Activated CD4-positive, alpha-beta T cell treated with anti-CD3 and anti-CD28 coated beads, Interleukin-2, amount 50 U/mL, for 1 hour (primary cell): ENCODE data around the gene E4F1.

Experiments
- DNase-seq: peaks from one replicate; pipeline ENCODE4 v3.0.0-alpha.2; 2020

E4F1 gene

DNA sequence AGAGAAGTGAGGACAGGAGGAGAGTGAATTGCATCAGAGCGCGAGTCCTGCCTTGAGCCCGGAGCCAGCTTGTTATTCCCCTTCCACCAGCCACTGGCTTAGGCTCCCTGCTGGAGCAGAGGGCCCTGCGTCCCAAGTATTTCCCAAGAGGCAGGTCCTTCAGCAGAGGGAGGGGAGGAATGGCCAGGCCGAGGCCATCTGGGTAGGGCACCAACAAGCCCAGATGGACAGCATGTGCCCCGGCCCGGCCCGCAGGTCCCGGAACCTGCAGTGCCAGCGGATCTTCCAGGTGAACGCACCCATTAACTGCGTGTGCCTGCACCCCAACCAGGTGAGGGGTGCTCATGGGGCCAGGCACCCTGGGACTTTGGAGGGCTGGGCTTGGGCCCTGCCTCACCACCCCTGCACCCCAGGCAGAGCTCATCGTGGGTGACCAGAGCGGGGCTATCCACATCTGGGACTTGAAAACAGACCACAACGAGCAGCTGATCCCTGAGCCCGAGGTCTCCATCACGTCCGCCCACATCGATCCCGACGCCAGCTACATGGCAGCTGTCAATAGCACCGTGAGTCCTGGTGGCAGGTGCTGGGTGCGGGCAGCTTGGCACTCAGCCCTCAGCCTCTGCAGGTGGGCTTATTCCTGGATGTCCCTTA, 16.5 kb upstream of the E4F1 start:
- no peak for DNase-seq

GRCh38 chr16:2207872-2208271, 15.5 kb upstream of the E4F1 start:
- DNase-seq = no peak

GRCh38 chr16:2208308-2208707, 15.1 kb upstream of the E4F1 start:
- DNase-seq = no peak

- DNase-seq = no peak
Measured at GRCh38 chr16:2208772-2209171, 14.6 kb upstream of the E4F1 start.

GRCh38 chr16:2209258-2210008, 14.0 kb upstream of the E4F1 start:
- DNase-seq = no peak

DNA sequence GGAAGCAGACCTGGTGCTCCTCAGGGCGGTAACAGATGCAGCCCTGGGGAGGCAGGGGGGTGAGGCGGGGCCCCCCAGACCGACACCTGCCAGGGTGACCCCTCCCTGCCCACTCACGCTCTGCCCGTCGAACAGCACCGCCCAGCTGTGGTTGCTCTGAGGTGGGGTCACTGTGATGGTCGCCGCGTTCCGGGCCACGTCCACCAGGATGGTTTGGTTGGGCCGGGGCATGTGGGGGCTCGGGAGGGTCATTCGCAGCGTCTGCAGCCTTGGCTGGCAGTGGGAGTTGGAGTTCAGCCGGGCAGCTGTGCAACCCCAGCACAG, 13.4 kb upstream of the E4F1 start:
- no peak for DNase-seq

DNA sequence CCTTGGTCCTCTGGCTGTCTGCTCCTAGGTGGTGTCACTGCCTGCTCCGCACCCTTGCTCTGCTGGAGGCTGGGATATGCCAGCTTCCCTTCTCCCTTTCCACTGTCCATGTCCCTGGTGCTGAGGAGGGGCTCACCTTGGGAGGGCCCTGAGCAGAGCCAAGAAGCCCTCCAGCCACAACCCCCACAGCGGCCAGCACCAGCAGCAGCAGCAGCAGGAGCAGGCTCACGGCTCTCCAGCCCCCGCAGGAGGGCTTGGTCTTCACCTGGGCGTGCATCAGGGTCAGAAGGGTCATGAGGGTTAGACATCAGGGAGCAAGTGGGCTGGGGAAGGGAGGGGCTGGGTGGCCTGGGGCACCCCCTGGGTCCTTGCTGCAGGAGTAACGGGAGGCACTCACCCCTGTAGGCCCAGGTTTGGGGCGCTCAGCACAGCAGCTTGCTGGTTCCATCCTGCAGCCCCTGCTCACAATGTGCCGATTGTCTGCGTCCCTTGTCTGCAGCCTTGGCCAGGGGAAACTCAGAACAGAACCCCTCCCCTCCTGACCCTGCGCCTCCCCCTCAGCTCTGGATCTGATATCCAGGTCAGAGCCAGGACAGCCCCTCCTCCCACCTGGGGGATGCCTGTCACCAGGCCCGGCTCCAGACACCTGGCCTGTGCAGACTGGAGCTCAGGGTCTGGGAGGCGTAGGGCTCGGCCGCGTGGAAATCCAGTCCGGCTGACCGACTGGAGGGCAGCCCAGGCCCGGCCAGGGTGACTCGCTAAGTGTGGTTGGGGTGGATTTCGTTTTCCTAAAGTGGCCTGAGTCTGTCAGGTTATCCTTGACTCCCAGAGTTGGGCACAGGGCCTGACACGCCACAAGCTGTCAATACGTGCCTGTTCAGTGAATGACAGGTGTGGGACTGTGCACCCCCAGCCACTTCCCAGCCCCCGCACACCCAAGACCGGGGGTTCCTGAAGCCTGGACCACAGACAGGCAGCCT, 12.7 kb upstream of the E4F1 start, which contains the start of gene BRICD5:
BRICD5 (minus strand) TSS at position 478 of the 980 bp plus-strand sequence; CDS start at position 448, 30 bp downstream.
- DNase-seq = no peak

DNA sequence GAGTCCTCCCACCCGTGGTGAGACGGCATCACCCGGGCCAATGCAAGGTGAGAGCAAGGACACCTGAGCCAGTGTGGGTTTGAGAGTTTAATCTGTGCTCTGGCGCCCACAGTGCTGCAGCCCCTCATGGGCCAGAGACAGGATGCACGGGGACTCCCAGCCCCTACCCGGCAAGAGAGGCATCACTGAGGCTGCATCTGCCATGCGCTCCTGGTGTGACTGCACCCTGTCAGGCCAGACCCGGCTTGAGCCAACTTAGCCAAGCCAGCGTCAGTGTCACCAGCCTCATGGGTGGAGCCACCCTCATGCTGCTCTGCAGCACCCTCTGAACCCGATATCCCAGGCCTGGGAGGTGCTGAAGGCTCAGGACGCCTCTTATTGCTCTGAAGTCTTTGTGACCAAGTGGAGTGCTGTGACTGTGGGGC, 11.5 kb upstream of the E4F1 start:
- DNase-seq = no peak

- no peak for DNase-seq
Measured at GRCh38 chr16:2212362-2213324, 10.7 kb upstream of the E4F1 start.

- DNase-seq = no peak
Measured at GRCh38 chr16:2213817-2214718, 9.3 kb upstream of the E4F1 start.

GRCh38 chr16:2214719-2214968, 8.7 kb upstream of the E4F1 start, which contains the start of gene PGP:
Gene PGP (minus strand): TSS chr16:2214840. CDS start chr16:2214777, 63 bp downstream.
- no peak for DNase-seq

DNA sequence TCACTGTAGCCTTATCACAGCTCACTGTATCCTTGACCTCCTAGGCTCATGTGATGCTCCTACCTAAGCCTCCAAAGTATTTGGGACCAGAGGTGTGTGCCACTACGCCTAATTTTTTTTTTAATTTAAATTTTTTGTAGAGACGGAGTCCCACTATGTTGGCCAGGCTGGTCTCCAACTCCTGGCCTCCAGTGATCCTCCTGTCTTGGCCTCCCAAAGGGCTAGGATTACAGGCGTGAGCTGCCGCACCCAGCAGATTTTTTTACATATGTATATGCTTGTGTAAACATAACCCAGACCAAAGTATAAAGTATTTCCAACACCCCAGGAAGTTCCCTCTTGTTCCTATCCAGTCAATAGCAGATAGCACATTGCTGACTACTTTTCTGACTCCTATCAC, 7.1 kb upstream of the E4F1 start:
- DNase-seq = no peak

DNA sequence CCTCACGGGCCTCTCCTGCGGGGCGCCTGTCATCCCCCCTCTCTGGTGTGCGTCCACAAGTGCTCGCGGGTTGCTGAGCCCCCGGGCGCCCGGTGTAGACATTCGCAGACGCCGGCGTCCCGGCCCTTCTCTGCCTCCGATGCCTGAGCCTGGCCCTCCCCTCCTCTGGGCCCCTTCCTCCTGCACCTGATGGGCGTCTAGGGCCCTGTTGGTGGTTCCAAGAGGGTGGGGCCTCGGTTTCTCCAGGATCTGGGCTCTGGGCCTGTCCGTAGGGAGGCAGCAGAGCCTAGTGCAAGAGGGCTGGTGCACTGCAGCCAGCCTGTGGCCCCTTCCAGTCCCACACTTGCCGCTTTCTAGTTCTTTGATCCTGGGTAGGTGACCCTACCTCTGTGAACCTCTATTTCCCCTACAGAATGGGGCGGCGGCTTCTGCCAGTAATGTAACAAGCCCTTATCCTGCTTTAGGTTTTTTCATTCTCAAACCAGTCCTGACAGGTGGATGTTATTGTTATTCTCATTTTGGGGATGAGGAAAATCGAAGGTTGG, 623 bp downstream of the E4F1 start:
- no peak for DNase-seq

- no peak for DNase-seq
Measured at GRCh38 chr16:2226245-2226793, 2.9 kb downstream of the E4F1 start.

DNA sequence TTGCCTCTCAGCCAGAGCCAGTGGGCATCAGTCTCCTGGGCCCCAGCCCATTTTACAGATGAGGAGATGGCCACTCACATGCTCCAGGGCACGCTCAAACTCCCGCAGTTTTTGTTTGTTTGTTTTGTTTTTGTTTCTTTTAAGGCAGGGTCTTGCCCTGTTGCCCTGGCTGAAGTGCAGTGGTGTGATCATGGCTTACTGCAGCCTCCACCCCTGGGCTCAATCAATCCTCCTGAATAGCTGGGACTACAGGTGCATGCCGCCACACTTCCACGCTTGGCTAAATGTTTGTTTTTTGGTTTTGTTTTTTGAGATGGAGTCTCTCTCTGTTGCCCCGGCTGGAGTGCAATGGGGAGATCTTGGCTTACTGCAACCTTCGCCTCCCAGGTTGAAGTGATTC, 3.5 kb downstream of the E4F1 start:
- DNase-seq = no peak

- DNase-seq = no peak
Measured at GRCh38 chr16:2228161-2228824, 4.9 kb downstream of the E4F1 start.

- DNase-seq = no peak
Measured at GRCh38 chr16:2229091-2229490, 5.7 kb downstream of the E4F1 start.

GRCh38 chr16:2229632-2230250, 6.3 kb downstream of the E4F1 start:
- no peak for DNase-seq

DNA sequence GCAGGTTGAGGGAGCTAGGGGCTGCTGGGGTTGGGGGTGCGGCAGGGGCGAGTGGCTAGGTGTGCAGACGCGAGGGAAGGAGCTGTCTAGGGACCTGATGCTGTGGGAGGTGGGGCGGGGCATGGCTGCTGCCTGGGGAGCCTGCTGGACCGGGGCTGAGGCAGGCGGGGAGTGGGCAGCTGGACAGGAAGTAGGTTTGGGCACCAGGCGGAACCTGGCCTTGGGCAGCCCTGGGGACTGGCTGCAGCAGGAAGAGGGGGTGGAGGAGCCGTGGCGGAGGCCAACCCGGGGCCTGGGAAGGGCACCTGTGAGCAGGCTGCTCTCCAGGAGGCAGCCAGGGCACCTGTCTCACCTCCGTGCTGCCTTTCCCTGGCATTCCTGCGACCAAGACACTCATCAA, 7.0 kb downstream of the E4F1 start:
- no peak for DNase-seq
